Tibial nerve (tissue), 4 donors: ENCODE results near the gene KCNK10.

Source experiments
- CTCF ChIP-seq, 5 experiments: fragments of 200-600 bp in 3 of 5; fragments of 450-650 bp in 2 of 5; sonication (generic) in 3 of 5; IDR thresholded peaks; one replicate each; pipeline ENCODE4 v1.5.1; 2016 to 2019; ENCODE audit warnings: antibody characterized with exemption in 5 of 5, mild to moderate bottlenecking in 3 of 5, moderate library complexity in 2 of 5
- EP300 ChIP-seq, 2 donors: sonication (generic); formaldehyde crosslinking; IDR thresholded peaks; one replicate each; pipeline ENCODE4 v1.6.1; 2017; ENCODE audit warnings: antibody characterized with exemption in 2 of 2, mild to moderate bottlenecking in 1 of 2
- POLR2A ChIP-seq, 2 donors: fragments of 450-650 bp; IDR thresholded peaks; one replicate each; pipeline ENCODE4 v1.6.1; 2017; ENCODE audit warnings: antibody characterized with exemption in 2 of 2, mild to moderate bottlenecking in 2 of 2, moderate library complexity in 2 of 2

- no peak for TF ChIP-seq CTCF (IDR thresholded peaks at IDR 0.05)
- TF ChIP-seq POLR2A (IDR thresholded peaks at IDR 0.05): no peak
- no peak for TF ChIP-seq EP300 (IDR thresholded peaks at IDR 0.05)
Observed at GRCh38 chr14:88201851-88202250, 121.2 kb downstream of the KCNK10 start.
